ENCODE measurements around the gene SKP2.

- TF ChIP-seq CTCF (IDR thresholded peaks at IDR 0.05) (no peak), POLR2A (IDR thresholded peaks at IDR 0.05) (no peak)
These were observed 47.7 kb downstream of the SKP2 start for GRCh38 chr5:36199620-36200019.
